Ecto neural progenitor cell (in vitro differentiated cells): ENCODE results near the gene TGIF2LY.
"Not testable (repeated sequence)": the region's sequence is repeated elsewhere in the genome, so short reads cannot be mapped to it uniquely, and the experiment has no call there.

Experiments used
- DNase-seq: peaks from one replicate; pipeline ENCODE4 v3.0.0-alpha.2; 2018; ENCODE audit warnings: low spot score

The TGIF2LY gene

DNA sequence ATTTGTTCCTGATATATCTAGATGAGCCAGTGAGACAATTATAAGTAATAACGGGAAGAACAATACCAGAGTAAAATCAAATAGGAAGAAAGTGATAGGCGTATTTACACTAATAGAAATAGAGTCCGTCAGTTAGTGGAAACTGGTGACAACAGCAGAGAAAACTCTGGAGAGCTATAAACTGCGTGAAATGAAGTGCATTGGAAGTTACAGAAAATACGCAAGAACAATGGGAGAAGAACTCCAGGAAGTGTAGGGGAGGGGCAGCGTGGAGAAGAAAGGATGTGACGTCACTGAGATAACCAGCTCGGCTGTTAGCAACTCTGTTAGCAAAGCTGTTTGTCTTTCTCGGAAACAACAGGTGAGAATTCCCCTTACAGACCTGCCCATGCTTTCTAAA lies at the start of gene TGIF2LY:
TGIF2LY (plus strand) TSS at position 301 of the 400 bp plus-strand sequence. CDS start 178 bp downstream, outside the sequence.
- DNase-seq: not testable (repeated sequence)
